Raji (cell line): Measurements from ENCODE around the gene TENM4.

Experiments used
- POLR2A ChIP-seq: IDR thresholded peaks from 2 replicates; pipeline ENCODE4 v1.6.1; 2011; ENCODE audit warnings: low read depth, low read length, control low read depth; ENCODE audit not compliant: insufficient read depth

TENM4 gene

DNA sequence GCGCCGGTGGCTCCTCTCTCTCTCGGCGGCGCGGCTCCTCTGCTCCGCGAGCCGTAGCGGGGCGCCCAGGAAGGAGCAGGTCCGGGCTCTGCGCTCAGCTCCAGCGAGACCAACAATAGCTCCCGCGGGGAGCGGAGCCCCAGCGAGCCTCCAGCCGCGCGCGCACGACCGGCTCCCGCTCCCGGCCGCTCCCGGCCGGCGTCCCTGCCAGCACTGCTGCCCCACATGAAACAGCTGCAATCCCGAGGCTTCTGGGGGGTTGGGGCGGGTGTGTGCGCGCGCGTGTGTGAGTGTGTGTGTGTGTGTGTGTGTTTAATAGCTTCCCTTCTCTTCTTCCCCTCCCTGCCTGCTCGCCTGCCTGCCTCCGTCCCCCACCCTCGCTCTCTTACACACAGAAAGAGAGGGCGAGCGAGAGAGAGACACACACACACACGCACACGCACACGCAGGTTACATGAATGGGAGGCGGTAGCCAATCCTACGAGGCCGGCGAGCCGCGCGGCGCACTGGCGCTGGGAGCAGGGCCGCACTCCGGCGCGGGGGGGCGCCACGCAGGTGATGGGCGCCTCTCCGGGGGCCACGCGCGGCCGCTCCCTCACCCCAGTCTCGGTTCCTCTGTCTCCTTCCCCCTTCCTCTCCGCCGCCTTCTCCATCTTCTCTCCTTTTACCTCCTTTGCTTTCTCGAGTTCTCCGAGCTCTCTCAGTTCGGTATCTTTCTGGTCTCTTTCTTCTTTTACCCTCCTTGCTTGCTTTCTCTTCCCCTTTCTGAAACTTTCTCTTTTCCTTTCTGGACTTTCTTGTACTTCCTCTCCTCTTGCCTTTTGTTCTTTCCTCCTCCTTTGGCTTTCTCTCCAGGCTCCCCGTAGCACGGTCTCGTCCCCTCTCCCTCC is at the start of gene TENM4:
TSS of gene TENM4 (minus strand) at position 460 of the 890 bp plus-strand sequence. CDS start 371,086 bp downstream, outside the sequence.
- no peak for TF ChIP-seq POLR2A

DNA sequence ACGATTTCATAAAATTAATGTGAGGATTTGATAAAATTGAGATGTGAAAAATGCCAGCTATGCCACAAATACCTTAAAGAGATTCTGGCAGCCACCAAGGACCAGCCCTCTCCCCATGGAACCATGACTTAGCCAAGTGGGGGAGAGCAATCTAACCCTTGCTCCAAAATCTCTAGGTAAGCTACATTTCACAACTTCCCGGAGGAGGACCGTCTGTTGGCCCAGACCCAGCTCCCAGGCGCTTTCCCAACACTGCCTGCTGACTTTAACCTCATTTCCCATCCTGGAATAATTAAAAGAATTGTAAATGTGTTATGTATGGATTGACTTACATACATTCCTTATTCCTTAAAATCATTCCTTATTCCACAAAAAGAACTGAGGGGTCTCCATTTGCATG is 47.5 kb upstream of the TENM4 start:
- TF ChIP-seq POLR2A, result no peak

DNA sequence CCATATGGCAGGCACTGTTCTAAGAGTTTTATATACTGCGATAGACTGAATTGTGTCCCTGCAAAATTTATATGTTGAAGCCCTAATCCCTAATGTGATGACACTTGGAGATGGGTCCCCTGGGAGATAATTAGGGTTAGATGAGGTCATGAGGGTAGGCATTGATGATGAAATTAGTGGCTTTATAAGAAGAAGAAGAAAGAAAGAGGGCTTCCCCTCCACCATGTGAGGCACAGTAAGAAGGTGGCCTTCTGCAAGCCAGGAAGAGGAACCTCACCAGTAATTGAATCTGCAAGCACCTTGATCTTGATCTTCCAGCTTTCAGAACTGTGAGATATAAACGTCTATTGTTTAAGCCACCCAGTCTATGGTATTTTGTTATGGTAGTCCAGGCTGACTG is 46.6 kb upstream of the TENM4 start:
- no peak for TF ChIP-seq POLR2A

DNA sequence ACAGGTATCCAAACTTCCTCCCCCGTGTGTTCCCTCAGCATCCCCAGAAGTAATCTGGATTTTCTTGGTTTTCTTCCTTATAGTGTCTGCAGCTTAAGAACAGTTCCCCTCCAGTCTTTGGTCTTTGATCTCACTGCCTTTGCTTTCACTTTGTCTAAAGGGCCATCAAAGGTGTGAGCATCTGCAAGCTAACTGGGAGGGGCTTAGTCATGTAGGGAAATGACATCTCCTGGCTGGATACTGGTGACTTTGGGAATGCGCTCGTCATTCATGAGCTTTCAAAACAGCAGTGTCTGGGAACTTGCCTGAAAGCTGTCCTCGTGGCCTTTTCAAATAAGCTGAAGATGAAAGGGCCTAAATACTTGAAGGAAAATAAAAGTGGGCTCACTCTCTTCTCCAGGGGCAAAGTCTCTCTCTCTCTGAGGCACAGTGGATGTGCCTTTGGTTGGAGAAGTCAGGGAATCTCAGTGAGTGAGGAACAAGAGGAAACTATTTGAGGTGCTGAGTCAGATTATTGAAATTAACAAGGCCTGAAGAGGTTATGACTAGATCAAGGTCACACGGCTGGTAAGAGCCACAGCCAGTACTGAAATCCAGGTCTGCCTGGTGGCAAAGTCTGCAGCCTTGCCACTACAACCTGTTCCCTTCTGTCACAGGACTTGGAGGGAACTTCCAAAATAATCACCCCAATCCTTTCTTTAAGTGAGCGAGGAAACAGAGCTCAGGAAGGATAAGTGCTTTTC is 45.6 kb upstream of the TENM4 start:
- no peak for TF ChIP-seq POLR2A

DNA sequence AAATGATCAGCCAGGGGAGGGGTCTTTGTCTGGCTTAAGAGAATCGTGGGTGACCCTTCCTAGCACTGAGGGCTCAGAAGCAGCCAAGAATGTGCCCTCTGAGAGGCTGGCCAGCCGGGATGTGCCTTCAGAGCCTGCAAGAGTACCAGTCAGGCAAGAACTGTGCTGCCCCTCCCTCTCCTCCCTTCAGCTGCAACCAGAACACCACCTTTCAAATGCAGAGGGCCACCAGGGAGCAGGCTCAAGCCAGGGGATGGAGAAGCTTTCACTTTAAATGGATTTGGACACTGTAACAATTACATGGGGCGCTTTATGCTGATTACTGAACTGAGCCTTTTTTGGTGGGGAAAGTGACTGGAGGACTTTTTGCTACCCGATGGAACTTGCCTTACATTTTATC is 44.9 kb upstream of the TENM4 start:
- no peak for TF ChIP-seq POLR2A

DNA sequence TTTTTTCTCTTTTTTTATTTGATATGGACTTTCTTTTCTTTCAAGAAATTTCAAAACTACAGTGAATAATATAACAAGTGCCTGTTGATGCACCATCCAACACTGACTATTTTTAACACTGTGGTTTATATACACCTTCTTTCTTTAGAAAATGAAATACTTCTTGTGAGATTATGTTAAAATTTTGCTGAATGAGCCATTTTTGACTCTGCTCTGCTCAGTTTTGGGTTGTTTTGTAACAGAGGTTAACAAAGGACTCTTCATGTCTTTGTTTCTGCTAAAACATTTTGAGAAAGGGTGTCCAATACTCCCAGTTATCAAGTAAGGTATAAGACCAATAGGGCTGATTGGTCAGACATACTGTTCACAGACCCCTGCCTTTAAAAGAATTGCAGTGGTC is 44.0 kb upstream of the TENM4 start:
- TF ChIP-seq POLR2A, result no peak

DNA sequence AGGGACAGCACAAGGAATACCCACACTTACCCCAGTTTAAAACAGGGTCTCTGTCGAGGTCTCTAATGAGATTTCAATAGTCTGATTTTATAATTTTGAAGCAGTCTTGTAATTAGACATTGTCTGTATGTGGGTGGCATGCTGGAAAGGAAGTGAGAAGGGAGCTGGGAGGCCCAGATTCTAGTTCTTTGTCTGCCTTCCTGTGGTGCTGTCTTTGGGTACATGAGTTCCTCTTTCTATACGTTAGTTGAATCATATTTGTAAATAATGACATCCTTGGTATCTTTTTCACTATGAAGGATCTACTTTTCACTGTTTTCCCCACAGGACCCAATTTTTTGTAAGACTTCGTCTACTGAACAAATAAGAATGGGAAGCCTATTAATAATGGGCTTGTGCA is 42.0 kb upstream of the TENM4 start:
- no peak for TF ChIP-seq POLR2A

DNA sequence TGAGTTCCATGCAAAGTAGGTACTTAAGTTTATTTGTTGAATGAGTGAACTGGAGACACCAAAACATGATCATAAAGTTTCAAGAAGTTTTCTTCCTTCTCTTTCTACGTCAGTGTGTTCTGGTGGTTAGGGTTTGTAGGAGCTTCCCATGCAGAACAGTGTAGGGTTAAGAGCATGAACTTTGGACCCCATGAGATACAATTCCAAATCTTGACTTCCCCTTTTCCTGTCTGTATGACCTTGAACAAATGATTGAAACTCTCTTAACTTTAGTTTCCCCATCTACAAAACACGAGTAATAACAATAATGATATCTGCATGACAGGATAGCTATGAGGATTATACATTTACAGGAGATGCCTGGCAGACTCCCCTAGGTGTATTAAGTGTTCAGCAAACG is 41.0 kb upstream of the TENM4 start:
- no peak for TF ChIP-seq POLR2A

DNA sequence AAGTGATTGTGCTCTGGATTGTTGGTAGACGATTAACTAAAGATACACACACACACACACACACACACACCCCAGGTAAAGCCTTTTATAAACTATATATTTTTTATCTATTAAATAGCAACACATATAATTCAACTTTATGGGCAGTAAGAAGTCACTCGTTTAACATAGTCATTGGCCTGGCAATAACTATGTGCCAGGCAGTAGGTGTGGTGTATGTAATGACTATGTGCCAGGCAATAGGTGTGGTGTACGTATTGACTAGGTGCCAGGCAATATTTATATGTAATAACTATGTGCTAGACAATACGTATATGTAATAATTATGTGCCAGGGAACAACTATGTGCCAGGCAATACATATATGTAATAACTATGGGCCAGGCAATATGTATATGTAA is 40.0 kb upstream of the TENM4 start:
- TF ChIP-seq POLR2A, result no peak

DNA sequence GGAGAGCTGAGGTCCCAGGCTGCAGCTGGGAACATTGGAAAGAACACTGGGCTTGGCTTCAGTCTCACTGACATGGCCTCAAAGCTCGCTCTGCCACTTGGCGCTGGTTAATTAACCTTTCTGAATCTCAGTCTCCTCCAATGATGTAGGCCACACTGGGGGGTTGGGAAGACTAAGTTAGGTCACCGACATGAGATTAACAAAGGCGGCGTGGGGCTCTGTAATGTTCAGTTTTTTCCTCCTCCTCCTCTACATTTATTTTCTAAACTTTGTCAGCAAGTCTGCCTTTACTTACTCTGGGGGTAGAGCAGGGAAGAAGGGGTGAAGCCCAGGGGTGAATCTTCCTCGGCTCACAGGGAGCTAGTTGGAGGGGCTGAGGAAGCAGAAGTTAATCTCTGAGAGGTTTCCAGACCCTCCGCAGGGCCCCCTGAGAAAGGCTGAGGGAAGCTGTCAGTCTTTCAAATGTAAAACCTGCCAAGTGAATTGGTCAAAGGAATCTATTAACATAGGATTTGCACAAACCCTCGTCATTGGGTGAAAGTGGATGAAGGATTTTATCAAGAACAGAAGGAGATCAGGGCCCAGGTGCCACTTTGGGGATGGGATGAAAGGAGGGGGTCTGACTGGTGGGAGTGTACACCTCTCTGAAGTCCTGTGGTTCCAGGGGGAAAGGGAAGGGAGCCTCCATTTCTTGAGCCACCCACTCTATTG is 32.1 kb upstream of the TENM4 start:
- no peak for TF ChIP-seq POLR2A

DNA sequence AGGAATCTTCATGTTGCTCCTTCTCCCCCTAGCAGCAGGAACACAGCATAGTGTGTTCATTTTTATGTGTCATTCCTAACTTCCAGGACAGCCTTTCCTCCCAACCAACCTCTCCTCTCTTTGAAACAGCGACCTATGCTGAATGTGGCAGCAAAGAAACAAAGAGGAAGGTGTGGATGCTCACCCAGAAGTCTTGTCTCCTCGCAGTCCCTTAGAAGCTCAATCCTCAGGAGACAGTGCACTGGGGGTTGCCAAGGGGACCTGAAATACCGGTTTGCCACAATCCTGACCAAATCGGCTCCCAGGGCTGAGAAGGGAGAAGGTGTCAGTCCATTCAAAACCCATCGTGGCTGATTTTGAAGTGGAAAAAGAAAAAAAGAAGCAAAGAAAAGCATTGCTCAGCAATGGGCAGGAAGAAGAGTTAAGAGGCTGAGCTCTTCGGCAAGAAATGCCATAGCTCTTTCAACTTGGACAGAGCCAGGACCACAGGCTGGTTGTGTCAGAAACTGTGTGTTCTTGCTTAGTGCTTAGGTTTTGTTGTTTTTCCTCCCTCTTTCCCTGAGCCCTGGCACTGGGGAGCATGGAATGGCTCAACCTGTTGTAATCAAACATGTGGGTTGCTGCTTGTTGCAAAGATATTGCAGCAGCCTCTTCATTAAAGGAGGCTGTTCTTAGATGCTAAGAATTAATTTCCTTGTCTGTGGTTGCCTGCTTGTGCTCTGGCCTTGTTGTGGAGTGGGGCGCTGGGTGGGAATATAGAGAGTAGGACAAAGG is 30.4 kb upstream of the TENM4 start:
- TF ChIP-seq POLR2A, result no peak

DNA sequence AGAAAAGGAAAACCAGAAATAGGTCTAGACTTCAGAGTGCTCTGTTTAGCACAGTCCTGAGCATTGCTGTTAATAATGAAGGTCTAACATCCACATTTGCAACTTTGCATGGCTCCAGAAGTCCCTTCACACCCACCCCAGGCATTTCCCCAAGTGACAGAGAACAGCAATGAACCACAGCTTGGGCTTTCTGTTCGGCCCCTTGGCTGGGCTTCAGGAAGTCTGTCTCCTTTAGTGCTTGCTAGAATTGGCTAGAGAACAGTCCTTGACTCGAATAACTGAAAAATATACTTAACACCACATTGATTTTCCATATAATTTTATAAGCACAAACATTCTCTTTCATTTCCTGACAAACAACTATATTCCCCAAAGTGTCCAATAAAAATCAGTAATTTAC is 29.3 kb upstream of the TENM4 start:
- no peak for TF ChIP-seq POLR2A

DNA sequence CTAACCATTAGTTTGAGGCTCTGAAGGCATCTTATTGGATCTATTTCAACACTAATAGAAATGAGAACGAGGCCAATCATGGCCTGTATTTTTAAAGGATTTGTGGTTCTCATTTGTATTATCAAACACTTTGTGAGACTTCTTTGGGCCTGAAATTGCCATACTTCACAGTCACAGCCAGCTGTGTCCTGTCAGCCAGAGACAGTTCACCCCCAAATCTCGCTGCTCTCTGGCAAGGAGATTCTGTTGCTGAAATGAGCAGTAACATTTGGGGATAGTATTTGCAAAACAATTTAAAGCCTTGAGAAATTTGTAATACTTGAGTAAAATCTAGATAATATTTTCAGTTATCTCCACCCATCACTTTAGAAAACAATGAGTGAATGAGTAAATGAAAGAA is 26.9 kb upstream of the TENM4 start:
- no peak for TF ChIP-seq POLR2A

DNA sequence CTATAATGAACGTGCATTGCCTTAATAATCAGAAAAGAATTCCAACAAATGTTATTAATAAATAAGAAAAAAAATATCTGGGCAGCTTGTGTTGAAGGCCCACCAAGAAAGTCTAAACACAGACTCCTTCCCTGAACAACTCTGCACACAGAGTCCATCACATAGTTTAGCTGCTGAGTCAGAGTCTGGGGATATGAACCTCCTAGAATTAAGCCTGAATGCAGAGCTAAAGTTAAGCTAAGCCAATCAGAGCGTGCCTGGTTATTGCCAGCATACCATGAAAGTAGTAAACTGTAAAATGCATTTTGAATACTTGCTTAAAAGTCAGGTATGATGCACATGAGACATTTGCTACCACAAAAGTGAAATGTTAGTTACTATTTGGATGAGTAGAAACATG is 25.6 kb upstream of the TENM4 start:
- no peak for TF ChIP-seq POLR2A

DNA sequence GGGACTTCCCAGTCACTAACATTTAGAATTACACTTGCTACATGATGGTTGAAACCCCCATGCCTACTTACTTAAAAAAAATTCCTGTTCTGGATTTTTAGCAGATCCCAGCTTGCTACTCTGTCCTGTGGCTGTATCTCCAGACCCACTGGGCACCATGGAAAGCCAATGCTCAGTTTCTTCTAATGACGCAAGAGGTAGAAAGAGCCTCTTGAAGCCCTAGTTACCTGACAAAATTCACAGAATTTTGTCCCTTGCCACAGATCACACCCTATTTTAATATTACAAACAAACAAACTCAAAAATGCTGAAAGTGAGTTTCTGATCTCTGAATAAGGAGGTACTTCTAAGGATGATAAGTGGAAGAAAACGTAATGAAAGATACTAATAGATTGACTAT is 24.3 kb upstream of the TENM4 start:
- TF ChIP-seq POLR2A, result no peak
